GM18508 (cell line): Measurements from ENCODE around the gene IRF8.
"Not testable (repeated sequence)": the region's sequence is repeated elsewhere in the genome, so short reads cannot be mapped to it uniquely, and the experiment has no call there.

Source experiments
- ATAC-seq: cut with Tn5 transposase; IDR thresholded peaks from one replicate; pipeline ENCODE4 v1.9.1; 2021; ENCODE audit warnings: moderate number of reproducible peaks; ENCODE audit not compliant: insufficient read depth, unreplicated experiment

Gene IRF8

DNA sequence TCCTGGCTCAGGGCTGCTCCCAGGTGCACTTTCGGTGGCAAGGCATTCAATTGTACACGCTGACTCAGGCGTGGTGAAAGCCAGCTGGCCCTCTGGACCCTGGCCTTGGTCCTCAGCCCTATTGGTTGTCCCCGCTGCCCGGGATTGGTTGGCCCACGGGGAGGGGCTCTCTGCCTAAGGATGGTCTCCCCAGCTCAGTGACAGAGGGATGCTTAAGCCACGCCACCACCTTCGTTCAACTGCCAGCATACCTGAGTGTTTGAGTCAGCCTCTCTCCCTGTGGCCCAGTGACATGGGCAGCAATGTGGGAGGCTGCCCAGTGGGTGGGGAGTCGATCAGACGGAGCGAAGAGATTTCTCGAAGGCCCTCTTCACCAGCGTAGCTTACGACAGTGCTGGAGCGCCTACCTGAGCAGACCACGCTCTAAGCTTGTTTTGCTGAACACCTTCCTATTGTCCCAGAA, 30.3 kb downstream of the IRF8 start:
- no peak for ATAC-seq

DNA sequence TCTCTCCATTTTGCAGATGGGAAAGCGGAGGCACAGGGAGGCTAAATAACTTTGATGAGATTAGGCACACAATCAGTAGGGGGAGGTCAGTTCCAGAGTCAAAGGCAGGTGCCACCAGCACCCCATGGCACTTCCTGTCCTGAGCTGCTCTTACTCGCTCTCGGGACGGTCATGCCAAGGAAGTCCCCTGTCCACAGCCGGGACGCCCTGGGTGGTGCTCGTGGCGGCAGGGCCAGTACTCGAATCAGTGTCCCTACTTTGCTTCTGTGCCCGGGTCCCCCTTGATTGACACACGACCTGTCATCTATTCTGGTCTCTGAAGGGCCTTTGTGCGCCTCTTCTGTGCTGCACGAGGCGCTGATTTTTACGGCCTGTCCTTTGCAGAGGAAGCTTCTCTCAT, 31.3 kb downstream of the IRF8 start:
- no peak for ATAC-seq

- ATAC-seq = no peak
These were observed 32.8 kb downstream of the IRF8 start for GRCh38 chr16:85931596-85932402.

- ATAC-seq = no peak
These were observed 35.2 kb downstream of the IRF8 start for GRCh38 chr16:85934210-85934609.

DNA sequence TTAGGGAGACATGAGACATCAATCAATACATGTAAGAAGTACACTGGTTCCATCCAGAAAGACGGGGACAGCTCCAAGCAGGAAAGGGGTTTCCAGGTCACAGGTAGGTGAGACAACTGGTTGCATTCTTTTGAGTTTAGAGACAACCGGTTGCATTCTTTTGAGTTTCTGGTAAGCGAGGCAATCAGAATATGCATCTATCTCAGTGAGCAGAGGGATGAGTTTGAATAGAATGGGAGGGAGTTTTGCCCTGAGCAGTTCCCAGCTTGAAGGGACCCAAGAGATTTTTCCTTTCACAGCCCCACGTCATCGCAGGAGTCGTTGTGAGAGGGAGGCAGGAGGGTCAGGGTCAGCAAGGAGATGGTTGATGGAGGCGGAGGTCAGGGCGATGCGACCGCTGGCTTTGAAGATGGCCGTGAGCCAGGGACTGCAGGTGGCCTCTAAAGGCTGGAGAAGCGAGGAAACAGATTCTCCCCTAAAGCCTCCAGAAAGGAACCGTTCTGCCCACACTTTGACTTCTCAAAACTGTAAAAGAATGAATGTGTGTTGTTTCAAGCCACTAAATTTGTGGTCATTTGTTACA, 36.5 kb downstream of the IRF8 start:
- no peak for ATAC-seq

- ATAC-seq = peak; percentile 49
These were observed 37.2 kb downstream of the IRF8 start for GRCh38 chr16:85935974-85936760.

- no peak for ATAC-seq
These were observed 37.9 kb downstream of the IRF8 start for GRCh38 chr16:85936816-85937215.

DNA sequence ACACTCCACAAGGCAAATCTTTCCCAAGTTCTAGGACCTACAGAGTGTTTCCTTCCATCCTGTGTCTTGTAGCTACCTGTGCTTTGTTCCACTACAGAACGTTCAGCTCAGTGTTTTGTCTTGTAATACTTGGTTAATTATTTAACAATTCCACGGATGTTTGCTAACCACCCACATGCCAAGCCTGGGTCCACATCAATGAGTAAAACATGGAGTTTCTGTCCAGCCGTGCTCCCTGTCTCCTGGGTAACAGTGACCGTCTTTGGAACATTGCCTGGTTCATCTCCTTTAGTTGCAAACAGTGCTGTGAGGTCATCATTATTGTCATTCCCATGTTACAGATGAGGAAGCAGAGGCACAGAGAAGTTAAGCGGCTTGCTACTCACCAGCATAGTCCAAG, 41.3 kb downstream of the IRF8 start:
- ATAC-seq = no peak

- no peak for ATAC-seq
These were observed 43.1 kb downstream of the IRF8 start for GRCh38 chr16:85941863-85942644.

- ATAC-seq = not testable (repeated sequence)
These were observed 43.7 kb downstream of the IRF8 start for GRCh38 chr16:85942659-85943058.

GRCh38 chr16:85943711-85944110, 44.7 kb downstream of the IRF8 start:
- ATAC-seq = no peak

GRCh38 chr16:85944572-85945423, 45.8 kb downstream of the IRF8 start:
- no peak for ATAC-seq

DNA sequence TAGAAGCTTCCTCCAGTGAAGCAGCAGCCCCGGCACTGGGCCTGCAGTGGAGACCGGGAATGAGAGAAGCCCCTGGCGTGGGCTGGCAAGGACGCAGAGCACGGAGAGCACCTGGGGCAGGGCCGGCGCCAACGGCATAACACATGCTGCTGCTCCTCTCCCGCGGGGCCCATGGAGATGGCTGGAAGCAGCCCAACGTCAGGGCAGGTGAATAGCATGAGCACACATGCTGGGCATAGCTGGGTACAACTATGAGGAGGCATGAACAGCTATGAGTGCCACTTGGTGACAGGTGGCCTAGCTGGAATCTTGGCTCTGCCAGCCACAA, 46.4 kb downstream of the IRF8 start:
- ATAC-seq = no peak

DNA sequence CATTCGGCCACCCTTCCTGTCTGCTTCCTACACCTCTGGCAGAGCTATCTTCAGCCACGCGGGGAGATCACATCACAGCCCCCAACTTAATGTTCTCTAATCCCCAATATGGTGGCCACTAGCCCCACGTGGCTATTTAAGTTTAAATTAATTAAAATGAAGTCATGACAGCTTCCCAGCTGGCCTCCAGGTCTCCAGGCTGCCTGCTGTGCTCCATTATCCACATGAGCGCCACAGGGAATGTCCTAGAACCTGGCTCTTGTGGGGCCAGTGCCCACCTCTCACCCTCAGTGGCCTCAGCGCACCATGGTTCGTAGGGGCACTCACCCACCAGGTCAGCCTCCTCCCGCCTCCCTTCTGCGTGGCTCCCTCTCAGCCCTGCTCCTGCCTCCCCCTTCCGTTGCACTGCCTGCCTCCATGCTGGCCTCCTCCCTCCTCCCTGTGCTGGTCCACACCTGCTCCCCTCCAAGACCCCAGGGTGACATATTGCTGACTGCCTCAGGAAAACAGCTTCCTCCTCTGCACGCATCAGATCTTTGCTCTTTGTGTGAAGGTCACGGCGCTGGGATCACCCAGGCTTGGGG, 47.7 kb downstream of the IRF8 start:
- no peak for ATAC-seq

GRCh38 chr16:85947230-85948137, 48.5 kb downstream of the IRF8 start:
- ATAC-seq = peak; percentile 37

- ATAC-seq = peak; percentile 17
These were observed 49.2 kb downstream of the IRF8 start for GRCh38 chr16:85948138-85948509.

DNA sequence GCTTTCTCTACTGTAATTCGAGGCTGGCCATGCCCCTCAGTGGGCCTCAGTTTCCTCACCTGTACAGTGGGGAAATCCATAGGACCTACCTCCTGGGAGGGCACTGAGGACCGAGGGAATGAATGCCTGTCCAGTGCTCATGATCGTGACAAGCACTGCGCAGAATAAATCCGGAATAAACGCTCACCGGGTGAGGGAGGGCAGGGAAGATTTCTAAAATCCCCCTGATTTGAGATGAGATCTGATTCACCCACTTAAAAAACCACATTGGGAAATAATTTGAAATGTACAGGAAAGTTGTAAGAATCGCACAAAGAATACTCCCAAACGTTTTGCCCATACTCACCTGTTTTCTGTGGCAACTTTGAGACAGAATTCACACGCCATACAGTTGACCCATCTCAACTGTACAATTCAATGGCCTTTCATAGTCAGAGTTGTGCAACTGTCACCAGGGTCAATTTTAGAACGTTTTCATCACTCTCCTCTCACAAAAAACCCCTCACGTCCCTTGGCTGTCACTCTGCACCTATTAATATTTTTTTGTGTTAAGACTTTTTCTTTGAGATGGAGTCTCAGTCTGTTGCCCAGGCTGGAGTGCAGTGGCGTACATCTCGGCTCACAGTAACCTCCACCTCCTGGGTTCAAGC, 49.8 kb downstream of the IRF8 start:
- ATAC-seq = no peak
